Body of pancreas (tissue), 4 donors: ENCODE data around the gene REN. TPM values are rescaled to one million over a fixed set of nuclear protein-coding genes. Genes with fewer than 3 reads are reported as not detected.

Experiments used
- ATAC-seq: fragments of 150-250 bp; one replicate; pipeline ENCODE4 v1.9.1; 2016
- DNase-seq, 4 donors: peaks; one replicate each; pipeline ENCODE4 v3.0.0-alpha.2; 2019
- H3K27ac ChIP-seq, 4 donors: fragments of 200-600 bp; sonication (generic); 1 replicate in 3 of 4; 2 replicates in 1 of 4; pipeline versions ENCODE4 v1.5.1 to v1.6.1; 2016 to 2019; ENCODE audit warnings: mild to moderate bottlenecking in 1 of 4, mixed read lengths in 1 of 4, moderate library complexity in 1 of 4
- H3K27me3 ChIP-seq, 2 donors: fragments of 200-600 bp; sonication (generic); one replicate each; pipeline ENCODE4 v1.6.0; 2016; ENCODE audit warnings: mild to moderate bottlenecking in 1 of 2
- H3K36me3 ChIP-seq, 2 donors: fragments of 200-600 bp; sonication (generic); replicated peaks in 1 of 2; 2 replicates each; pipeline ENCODE4 v1.5.1; 2016; ENCODE audit warnings: low read depth in 2 of 2; ENCODE audit not compliant: insufficient read depth in 1 of 2
- H3K4me1 ChIP-seq: fragments of 200-600 bp; sonication (generic); one replicate; pipeline ENCODE4 v1.6.0; 2016
- H3K4me3 ChIP-seq, 2 donors: fragments of 200-600 bp; sonication (generic); 1 replicate in 1 of 2; 2 replicates in 1 of 2; pipeline ENCODE4 v1.5.1; 2016 to 2019
- H3K9me3 ChIP-seq, 3 donors: fragments of 200-600 bp; sonication (generic); 1 replicate in 2 of 3; 2 replicates in 1 of 3; pipeline ENCODE4 v1.5.1; 2016
- CTCF ChIP-seq, 7 experiments: fragments of 450-650 bp in 4 of 7; fragments of 200-600 bp in 3 of 7; sonication (generic) in 3 of 7; IDR thresholded peaks; one replicate each; pipeline ENCODE4 v1.5.1; 2016 to 2019; ENCODE audit warnings: antibody characterized with exemption in 7 of 7
- POLR2A ChIP-seq, 3 donors: fragments of 450-650 bp; IDR thresholded peaks; one replicate each; pipeline ENCODE4 v1.6.1; 2016; ENCODE audit warnings: antibody characterized with exemption in 3 of 3, mild to moderate bottlenecking in 2 of 3
- WGBS, 2 donors: methylation state at CpG; one replicate each; pipeline ENCODE4 v1.1.5; 2017; 5-methylcytosine and 5-hydroxymethylcytosine counted together
- intact Hi-C: fragments of 100-400 bp; cut with DNase I; formaldehyde crosslinking; loops from one replicate; pipeline ENCODE4 v1.15.1; 2023
- total RNA-seq, 2 donors: library from RNA; depleted of rRNA; stranded (reverse); fragments of >200 nt; gene quantifications; one replicate each; pipeline ENCODE4 v1.1.0, GENCODE V29; 2016

Gene REN
- total RNA-seq, 2 donors from 2014 or later: not detected

- intact Hi-C loops: no loop called here
- Histone ChIP-seq H3K4me1 (peaks cover 62% of the 10 kb centered on the region), H3K27me3 (no peaks in the 10 kb centered on the region), H3K4me3 (no peak overlapping the region), H3K9me3 (no peaks in the 10 kb centered on the region), H3K36me3 (no peaks in the 10 kb centered on the region), H3K27ac (peak overlapping the region in 2 of 4 donors; percentile 58 to 68)
- WGBS, 2 donors: 82 to 85% methylated on average over 6 of the region's 6 CpGs
- DNase-seq (no peak), ATAC-seq (no peak)
- TF ChIP-seq POLR2A (IDR thresholded peaks at IDR 0.05) (no peak), CTCF (IDR thresholded peaks at IDR 0.05) (no peak)
Measured at GRCh38 chr1:204105131-204105515, 61.0 kb downstream of the REN start.

Other genes starting within 250 kb of the REN start
- 10 to 100 TPM; 29.6 to 37.2 TPM for gene SOX13, start 93.2 kb downstream of the REN start, total RNA-seq
- gene ETNK2, start 14.3 kb downstream of the REN start, total RNA-seq: 10 to 100 TPM in 1 of 2 donors, 1 to 10 TPM in 1; 4.0 to 15.8 TPM
- gene KISS1, start 30.2 kb upstream of the REN start, total RNA-seq: not detected
- gene GOLT1A, start 47.7 kb upstream of the REN start, total RNA-seq: 1 to 10 TPM in 1 of 2 donors, not detected in 1; 6.5 TPM
- gene PLEKHA6, start 193.6 kb upstream of the REN start, total RNA-seq: 10 to 100 TPM; 10.9 to 20.4 TPM
- gene PPP1R15B, start 245.5 kb upstream of the REN start, total RNA-seq: 10 to 100 TPM; 32.9 to 34.3 TPM